RWPE2 (cell line): ENCODE data around the gene OXNAD1.

ENCODE experiments used
- ATAC-seq: fragments of 200-7000 bp; cut with Tn5 transposase; 3 replicates; pipeline ENCODE4 v1.9.1; 2021; ENCODE audit warnings: low read depth
- DNase-seq: peaks from one replicate; pipeline ENCODE4 v3.0.0-alpha.2; 2020; ENCODE audit warnings: low spot score
- H3K27ac ChIP-seq: fragments of 450-650 bp; 2 replicates; pipeline ENCODE4 v1.5.1; 2017; ENCODE audit warnings: mild to moderate bottlenecking; ENCODE audit not compliant: poor library complexity, severe bottlenecking
- H3K27me3 ChIP-seq: fragments of 250-450 bp; sonication (Bioruptor Pico); 2 replicates; pipeline ENCODE4 v1.5.1; 2021; ENCODE audit warnings: mild to moderate bottlenecking, moderate library complexity; ENCODE audit not compliant: insufficient read depth, poor library complexity, severe bottlenecking
- H3K36me3 ChIP-seq: fragments of 250-450 bp; sonication (Bioruptor Pico); 2 replicates; pipeline ENCODE4 v1.5.1; 2020; ENCODE audit warnings: low read depth, mild to moderate bottlenecking, moderate library complexity
- H3K4me1 ChIP-seq: fragments of 250-450 bp; sonication (Bioruptor Pico); 2 replicates; pipeline ENCODE4 v1.5.1; 2021; ENCODE audit warnings: mild to moderate bottlenecking, moderate library complexity; ENCODE audit not compliant: insufficient read depth, poor library complexity, severe bottlenecking
- H3K4me3 ChIP-seq: fragments of 250-450 bp; sonication (Bioruptor Pico); 2 replicates; pipeline ENCODE4 v1.5.1; 2021; ENCODE audit warnings: mild to moderate bottlenecking, moderate library complexity; ENCODE audit not compliant: severe bottlenecking
- H3K9me3 ChIP-seq: fragments of 250-450 bp; sonication (Bioruptor Pico); 2 replicates; pipeline ENCODE4 v1.5.1; 2021; ENCODE audit warnings: mild to moderate bottlenecking, moderate library complexity; ENCODE audit not compliant: severe bottlenecking
- CTCF ChIP-seq: fragments of 450-650 bp; IDR thresholded peaks from one replicate; pipeline ENCODE4 v1.5.1; 2017; ENCODE audit warnings: mild to moderate bottlenecking, moderate library complexity; ENCODE audit not compliant: poor library complexity, severe bottlenecking

Gene OXNAD1

GRCh38 chr3:16316396-16316795 lies 51.4 kb downstream of the OXNAD1 start:
- Histone ChIP-seq H3K27ac (no peak overlapping the region), H3K9me3 (no peaks in the 10 kb centered on the region), H3K4me1 (no peaks in the 10 kb centered on the region), H3K4me3 (no peak overlapping the region), H3K36me3 (peaks cover 17% of the 10 kb centered on the region), H3K27me3 (no peaks in the 10 kb centered on the region)
- DNase-seq (no peak), ATAC-seq (no peak)
- TF ChIP-seq CTCF, result no peak

- no peak overlapping the region for H3K4me3 ChIP-seq
- H3K9me3 ChIP-seq, result no peaks in the 10 kb centered on the region
- no peak for TF ChIP-seq CTCF
- DNase-seq (no peak), ATAC-seq (no peak)
- no peaks in the 10 kb centered on the region for H3K27me3 ChIP-seq
- peaks cover 17% of the 10 kb centered on the region for H3K36me3 ChIP-seq
- no peaks in the 10 kb centered on the region for H3K4me1 ChIP-seq
- H3K27ac ChIP-seq, result no peak overlapping the region
These were observed 52.0 kb downstream of the OXNAD1 start for GRCh38 chr3:16316847-16317560.

GRCh38 chr3:16317561-16317945 lies 52.5 kb downstream of the OXNAD1 start:
- H3K36me3 ChIP-seq, result peaks cover 17% of the 10 kb centered on the region
- no peak overlapping the region for H3K4me3 ChIP-seq
- ATAC-seq, result no peak
- no peaks in the 10 kb centered on the region for H3K27me3 ChIP-seq
- DNase-seq, result no peak
- no peaks in the 10 kb centered on the region for H3K9me3 ChIP-seq
- TF ChIP-seq CTCF, result no peak
- no peak overlapping the region for H3K27ac ChIP-seq
- no peaks in the 10 kb centered on the region for H3K4me1 ChIP-seq

- TF ChIP-seq CTCF, result no peak
- Histone ChIP-seq H3K9me3 (no peaks in the 10 kb centered on the region), H3K4me3 (no peak overlapping the region), H3K36me3 (peaks cover 17% of the 10 kb centered on the region), H3K4me1 (no peaks in the 10 kb centered on the region), H3K27me3 (no peaks in the 10 kb centered on the region), H3K27ac (no peak overlapping the region)
- ATAC-seq, result no peak
- DNase-seq, result no peak
These were observed 53.2 kb downstream of the OXNAD1 start for GRCh38 chr3:16318176-16318575.

GRCh38 chr3:16319307-16319706 lies 54.3 kb downstream of the OXNAD1 start:
- no peaks in the 10 kb centered on the region for H3K4me1 ChIP-seq
- no peaks in the 10 kb centered on the region for H3K9me3 ChIP-seq
- H3K36me3 ChIP-seq, result peaks cover 17% of the 10 kb centered on the region
- no peaks in the 10 kb centered on the region for H3K27me3 ChIP-seq
- no peak overlapping the region for H3K4me3 ChIP-seq
- H3K27ac ChIP-seq, result no peak overlapping the region
- no peak for ATAC-seq
- TF ChIP-seq CTCF, result no peak
- no peak for DNase-seq
